CD1c-positive myeloid dendritic cell (primary cell): ENCODE results near the gene DNAAF2.
"Not testable (repeated sequence)": the region's sequence is repeated elsewhere in the genome, so short reads cannot be mapped to it uniquely, and the experiment has no call there.

Source experiments
- DNase-seq: peaks from one replicate; pipeline ENCODE4 v3.0.0-alpha.2; 2016; ENCODE audit errors: extremely low spot score

The DNAAF2 gene

GRCh38 chr14:49634547-49635334, at the start of gene DNAAF2:
Gene DNAAF2 (minus strand): TSS chr14:49635244. CDS start chr14:49635149, 95 bp downstream.
- DNase-seq = peak; percentile 69

DNA sequence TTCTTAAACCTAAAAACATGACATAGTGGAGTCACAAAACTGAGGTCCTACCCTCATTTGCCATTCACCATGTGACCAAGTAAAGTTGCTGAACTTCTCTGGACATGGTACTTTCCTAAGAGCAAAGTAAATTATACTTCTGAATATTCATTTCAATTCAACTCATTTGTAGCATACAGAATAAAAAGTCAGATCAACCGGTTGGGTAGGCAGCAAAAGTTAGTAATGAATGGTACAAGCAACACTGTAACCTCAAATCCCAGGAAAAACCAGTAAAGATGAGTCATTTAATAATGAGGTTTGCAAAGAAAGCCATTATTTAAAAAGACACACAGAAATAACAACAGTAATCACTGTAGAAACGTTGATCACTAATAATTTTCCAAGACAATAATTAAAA, 44.2 kb upstream of the DNAAF2 start:
- no peak for DNase-seq

GRCh38 chr14:49677643-49678042, 42.6 kb upstream of the DNAAF2 start:
- no peak for DNase-seq

GRCh38 chr14:49673586-49673985, 38.5 kb upstream of the DNAAF2 start:
- no peak for DNase-seq

DNA sequence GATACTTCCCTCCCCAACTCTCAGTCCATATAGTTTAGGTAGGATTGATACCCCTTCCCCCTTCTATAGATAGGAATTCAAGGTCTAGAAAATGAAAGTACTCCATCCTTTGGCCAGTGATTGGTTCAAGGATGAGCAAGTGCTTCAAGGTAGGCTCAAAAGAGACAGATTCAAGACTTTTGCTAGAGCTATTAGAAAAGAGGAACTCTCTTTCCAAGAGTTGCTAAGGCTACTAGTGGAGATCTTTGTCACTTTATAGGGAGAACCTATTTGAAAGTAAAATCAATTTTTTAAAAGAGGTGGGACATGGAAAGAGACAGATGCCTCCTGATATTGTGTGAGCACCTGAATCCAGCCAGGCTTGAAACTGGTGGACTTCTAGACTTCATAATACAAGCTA, 35.4 kb upstream of the DNAAF2 start:
- no peak for DNase-seq

DNA sequence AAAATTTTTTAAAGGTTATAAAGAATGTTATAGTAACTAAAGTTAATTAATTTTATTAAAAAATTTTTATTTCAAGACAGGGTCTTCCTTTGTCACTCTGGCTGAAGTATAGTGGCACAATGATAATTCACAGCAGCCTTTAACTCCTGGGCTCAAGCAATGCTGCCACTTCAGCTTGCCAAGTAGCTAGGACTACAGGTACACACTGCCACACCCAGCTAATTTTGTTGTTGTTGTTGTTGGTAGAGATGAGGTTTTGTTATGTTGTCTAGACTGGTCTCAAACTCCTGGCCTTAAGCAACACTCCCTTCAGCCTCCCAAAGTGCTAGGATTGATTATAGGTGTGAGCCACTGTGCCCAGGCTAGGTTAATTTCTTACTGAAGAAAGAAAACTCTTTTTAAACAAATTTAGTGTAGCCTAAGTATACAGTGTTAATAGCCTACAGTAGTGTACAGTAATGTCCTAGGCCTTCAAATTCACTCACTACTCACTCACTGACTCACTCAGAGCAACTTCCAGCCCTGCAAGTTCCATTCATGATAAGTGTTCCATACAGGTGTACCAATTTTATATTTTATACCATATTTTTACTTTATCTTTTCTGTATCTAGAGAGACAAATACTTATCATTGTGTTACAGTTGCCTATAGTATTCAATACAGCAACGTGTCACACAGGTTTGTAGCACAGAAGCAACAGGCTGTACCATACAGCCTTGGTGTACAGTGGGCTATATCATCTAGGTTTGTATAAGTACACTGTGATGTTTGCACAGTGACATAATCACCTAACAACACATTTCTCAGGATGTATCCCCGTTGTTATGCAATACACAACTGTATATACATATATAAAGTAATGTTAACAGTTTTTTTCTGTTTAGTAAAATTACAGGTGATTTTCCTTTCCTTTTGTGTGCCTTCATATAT, 24.7 kb upstream of the DNAAF2 start:
- no peak for DNase-seq

DNA sequence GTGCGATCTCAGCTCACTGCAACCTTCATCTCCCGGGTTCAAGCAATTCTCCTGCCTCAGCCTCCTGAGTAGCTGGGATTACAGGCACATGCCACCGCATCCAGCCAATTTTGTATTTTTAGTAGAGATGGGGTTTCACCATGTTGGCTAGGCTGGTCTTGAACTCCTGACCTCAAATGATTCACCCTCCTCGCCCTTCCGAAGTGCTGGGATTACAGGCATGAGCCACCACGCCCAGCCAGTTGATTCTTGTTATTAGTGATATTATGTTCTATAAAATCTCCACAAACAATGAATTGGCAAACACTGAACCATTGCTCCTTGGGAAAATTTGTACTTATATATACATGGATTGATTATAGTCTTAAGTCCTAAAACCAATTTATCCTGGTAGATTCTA, 22.5 kb upstream of the DNAAF2 start:
- not testable (repeated sequence) for DNase-seq

GRCh38 chr14:49654511-49654910, 19.5 kb upstream of the DNAAF2 start:
- DNase-seq = no peak

DNA sequence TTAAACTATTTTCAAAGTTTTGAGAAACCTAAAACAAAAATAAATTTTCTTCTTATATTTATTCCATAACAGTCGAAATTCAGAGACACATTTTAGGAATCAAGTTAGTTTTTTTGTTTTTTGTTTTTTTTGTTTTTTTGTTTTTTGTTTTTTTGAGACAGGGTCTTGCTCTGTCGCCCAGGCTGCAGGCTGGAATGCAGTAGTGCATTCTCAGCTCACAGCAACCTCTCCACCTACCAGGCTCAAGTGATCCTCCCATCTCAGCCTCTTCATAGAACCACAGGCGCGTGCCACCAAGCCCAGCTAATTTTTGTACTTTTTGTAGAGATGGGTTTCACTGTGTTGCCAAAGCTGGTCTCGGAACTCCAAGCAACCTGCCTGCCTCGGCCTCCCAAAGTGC, 18.5 kb upstream of the DNAAF2 start:
- DNase-seq = no peak

DNA sequence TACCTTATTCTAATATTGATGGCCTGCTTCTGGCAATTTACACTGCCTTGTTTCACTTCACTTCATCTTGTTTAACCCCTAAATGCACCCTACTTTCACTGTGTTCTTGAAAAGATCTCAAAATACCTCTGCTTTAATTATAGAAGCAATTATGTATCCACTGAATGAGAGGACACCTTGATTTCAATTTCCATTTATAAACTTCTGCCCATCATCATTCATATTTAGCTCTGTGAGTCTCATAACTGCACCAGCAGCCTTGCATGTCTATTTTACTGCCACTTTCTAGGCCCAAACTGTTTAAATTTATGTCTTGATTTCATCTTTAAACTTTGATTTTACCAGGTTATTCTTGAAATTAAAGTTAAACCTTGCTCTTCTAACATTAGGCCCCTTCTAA, 7.1 kb upstream of the DNAAF2 start:
- no peak for DNase-seq

- DNase-seq = no peak
Observed at GRCh38 chr14:49641697-49642129, 6.7 kb upstream of the DNAAF2 start.

DNA sequence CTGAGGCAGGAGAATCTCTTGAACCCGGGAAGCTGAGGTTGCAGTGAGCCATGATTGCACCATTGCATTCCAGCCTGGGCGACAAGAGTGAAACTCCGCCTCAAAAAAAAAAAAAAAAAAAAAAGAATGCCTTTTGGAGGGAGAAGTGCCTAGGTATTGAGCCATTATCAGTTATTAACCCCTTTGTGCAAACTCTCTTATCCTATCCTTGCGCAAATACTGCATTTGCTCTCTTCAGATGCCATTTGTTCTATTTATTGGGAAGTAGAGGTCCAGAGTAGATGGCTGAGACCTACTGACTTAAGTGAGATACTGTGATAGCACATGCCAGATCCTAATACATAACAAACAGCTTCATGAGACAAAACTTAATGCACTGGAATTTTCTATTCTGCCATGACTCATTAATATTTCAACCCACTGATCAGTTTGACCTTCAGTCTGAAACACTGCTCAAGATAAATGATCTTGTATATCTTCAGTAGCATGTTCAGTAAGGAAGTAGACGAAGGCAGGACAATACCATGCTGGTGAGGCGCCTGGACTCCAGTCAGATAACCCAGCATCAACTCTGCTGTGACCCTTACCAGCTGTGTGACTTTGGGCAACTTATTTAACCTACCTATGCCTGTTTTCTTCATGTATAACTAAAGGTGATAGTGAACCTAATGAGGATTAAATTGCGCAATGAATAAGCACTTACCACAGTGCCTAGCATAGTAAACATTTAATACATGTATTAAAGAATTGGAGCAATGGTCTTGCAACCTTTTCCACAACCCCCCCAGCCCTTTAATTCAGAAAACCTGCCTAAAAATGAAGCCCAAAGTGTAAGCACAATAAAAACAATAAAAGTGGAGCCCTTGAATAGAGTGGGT, 5.7 kb upstream of the DNAAF2 start:
- DNase-seq = no peak

GRCh38 chr14:49637534-49638078, 2.6 kb upstream of the DNAAF2 start:
- DNase-seq = no peak

DNA sequence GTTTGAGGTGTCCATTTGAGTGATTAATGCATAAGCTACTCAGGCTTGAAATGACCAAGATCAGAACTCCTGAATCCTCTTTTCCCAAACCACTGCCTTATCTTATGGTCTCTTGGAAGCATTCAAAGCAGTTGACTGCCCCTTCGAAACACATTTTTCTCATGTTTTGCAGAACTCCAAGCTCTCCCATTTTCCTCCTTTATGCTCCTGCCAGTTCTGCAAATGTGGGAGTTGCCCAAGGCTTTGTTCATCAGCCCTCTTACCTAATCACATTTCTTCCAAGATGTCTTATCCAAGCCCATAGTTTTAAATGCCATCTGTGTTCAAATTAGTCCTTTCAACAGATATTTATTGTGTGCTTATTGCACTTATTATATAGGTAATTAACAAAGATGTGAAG, 1.8 kb upstream of the DNAAF2 start:
- no peak for DNase-seq

DNA sequence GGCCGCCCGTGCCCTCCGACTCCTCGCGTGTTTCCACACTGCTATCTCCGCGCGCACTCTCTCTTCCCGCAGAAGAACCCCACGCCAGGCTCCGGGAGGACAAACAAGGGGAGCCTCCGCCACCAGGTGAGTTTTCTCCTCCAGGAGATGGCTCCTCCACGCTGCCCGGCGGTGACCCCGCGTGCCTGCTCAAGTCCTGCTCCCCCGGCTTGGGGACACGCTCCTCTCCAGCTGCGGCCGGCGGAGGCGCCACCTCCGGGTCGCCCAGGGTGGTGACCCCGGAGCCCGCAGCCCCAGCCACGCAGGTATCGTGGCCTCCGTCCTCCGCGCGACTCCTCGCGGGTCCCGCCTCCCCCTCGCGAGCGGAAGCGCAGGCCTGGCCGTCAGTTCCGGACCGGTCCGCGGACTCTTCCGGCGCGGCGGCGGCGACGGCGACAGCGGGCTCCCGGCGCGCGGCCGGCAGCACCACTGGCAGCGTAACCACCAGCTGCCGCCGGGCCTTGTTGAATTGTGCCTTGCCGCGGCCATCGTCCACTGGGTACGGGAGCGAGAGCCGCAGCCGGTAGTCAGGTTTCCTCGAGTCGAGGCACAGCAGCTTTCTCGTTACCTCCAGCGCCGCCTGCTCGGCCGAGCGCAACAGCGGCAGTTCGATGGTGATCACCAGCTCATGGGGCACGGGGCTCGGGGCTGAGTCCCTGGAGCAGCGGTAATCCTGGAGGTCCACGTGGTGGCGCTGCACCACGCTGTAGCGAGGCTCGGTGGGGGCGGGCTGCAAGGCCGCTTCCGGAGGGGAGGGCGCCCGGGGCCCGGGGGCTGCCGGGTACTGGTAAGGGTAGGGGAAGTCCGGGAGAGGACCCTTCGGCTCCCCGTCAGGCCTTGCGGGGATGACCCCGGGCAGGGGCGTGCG, 1.2 kb downstream of the DNAAF2 start:
- DNase-seq = peak; percentile 97

DNA sequence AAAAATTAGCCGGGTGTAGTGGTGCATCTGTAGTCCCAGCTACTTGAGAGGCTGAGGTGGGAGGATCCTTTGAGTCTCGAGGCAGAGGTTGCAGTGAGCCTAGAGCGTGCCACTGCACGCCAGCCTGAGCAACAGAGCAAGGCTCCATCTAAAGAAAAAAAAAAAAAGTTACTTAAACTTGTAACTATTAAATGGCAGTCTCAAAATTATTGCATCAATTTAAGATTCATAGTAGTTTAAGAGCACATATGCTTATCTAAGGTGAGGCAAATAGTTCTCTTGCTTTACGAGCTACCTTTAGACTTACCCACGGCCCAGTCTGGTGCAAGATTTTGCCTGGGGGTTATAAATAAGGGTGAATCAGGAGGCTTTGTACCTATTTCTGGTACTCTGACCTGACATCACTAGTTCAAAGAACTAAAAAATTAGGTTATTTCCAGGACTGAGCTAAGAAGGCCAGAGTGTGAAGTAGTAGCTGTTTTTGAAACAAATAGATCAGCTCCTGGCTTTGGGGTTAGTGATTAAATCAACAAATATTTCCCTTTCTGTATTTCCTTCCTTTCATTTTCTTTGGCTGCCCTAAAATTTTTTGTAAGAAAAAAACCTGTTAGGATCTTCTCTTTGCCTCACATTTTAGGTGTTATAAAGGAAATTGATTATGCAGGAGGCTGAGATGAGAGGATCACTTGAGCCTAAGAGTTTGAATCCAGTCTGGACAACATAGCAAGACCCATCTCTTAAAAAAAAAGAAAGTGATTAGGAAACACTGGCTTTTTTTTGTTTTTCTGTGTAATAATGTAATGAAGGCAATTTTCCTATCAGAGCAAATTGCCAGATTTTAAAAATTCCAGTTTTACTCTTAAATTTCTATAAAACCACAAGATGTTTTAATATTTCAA, 10.9 kb downstream of the DNAAF2 start:
- no peak for DNase-seq

GRCh38 chr14:49623387-49623786, 11.7 kb downstream of the DNAAF2 start:
- no peak for DNase-seq

GRCh38 chr14:49622022-49622607, 12.9 kb downstream of the DNAAF2 start:
- DNase-seq = no peak
